ENCODE results near the gene CACNA1C.

Gene CACNA1C

DNA sequence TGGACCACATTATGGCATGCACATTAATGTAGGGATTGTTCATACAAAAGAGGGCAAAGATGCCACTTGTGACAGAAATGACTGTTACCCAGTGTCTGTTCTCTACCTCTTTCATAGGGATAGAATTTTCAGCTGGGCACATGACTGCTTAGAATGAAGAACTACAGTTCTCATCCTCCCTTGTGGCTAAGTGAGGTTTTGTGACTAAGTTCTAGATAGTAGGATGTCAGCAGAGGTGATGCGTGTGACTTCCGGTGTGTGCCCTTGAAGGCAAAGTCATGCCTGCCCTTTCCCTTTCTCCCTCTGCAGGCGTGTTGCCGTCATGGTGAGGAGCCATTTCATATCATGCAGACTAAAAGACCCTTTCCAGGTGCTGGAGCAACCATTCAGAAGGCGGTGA is 99.3 kb downstream of the CACNA1C start:
- intact Hi-C loops (cut with DNase I), result no loop called here
- DNase-seq, result no peak

GRCh38 chr12:2154050-2154449 is 101.3 kb downstream of the CACNA1C start:
- intact Hi-C loops (cut with DNase I), result no loop called here
- no peak for DNase-seq

GRCh38 chr12:2154521-2154920 is 101.7 kb downstream of the CACNA1C start:
- intact Hi-C loops (cut with DNase I), result no loop called here
- DNase-seq, result peak in 16 of 42 donors; percentile 7 to 63 (median 38)

GRCh38 chr12:2156333-2156732 is 103.5 kb downstream of the CACNA1C start:
- intact Hi-C loops (cut with DNase I), result no loop called here
- no peak for DNase-seq

DNA sequence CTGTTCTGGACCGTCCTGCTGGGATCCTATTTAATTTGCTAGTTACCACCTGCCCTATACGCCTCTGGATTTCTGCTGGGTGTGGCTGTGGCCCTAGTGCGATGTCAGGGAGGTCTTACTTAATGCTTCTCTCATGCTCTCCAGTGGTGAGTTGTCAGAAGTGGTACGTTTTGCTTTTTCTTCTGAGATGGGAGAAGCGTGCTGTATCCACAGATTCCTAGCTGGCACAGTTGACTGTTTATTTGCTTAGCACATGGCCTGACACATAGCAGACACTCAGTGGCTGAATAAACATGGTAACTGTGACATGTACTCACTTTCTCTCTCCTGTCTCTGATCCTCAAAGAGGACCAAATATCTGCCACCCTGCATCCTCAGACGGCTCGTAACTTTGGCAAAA is 107.3 kb downstream of the CACNA1C start:
- intact Hi-C loops (cut with DNase I), result no loop called here
- DNase-seq, result no peak

DNA sequence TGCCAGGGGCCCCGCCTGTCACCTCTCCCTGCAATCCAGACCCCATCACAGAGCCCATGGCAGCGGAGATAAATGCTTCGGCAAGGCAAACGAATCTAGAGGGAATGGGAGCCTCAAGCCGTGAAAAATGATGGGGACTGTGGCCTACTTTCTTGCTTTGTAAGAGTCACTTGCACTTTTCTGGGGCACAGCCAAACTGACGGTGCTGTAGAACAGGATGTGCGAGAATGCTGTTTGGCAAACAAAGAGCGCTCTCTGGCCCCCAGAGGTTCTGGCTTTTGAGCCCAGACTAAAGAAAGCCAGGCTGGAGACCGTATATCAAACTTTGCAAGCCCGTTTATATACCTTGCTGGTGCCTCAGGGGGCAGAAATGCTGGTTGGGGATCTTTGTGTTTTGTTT is 108.7 kb downstream of the CACNA1C start:
- DNase-seq, result peak in 14 of 42 donors; percentile 10 to 64 (median 34)
- intact Hi-C loops (cut with DNase I), result no loop called here

- DNase-seq, result peak in 18 of 42 donors; percentile 19 to 77 (median 40)
- intact Hi-C loops (cut with DNase I), result no loop called here
Observed at GRCh38 chr12:2163177-2163941, 110.6 kb downstream of the CACNA1C start.

DNA sequence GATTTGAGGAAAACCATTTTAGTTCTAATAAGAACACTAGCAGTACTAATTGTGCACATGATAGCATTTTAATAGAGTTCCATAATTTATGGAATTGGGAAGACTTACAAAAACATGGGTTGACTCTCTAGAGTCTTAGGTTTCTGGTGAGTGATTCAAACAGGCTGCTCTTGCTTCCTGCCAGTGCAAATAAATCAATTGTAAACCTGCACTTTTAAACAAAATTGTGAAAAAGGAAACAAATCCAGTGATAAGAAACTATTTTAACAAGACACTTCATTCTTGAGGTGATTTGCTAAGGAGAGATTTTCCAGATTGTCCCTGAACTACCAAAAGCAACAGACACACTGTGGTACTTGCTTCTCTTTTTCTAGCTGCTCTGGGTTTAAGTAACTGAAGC is 112.2 kb downstream of the CACNA1C start:
- DNase-seq, result no peak
- intact Hi-C loops (cut with DNase I), result no loop called here

GRCh38 chr12:2165927-2166326 is 113.1 kb downstream of the CACNA1C start:
- intact Hi-C loops (cut with DNase I), result no loop called here
- DNase-seq, result no peak

GRCh38 chr12:2166696-2167095 is 113.9 kb downstream of the CACNA1C start:
- peak in 32 of 42 donors; percentile 22 to 83 (median 52) for DNase-seq
- intact Hi-C loops (cut with DNase I), result no loop called here

- intact Hi-C loops (cut with DNase I), result no loop called here
- DNase-seq, result no peak
Observed at GRCh38 chr12:2167231-2167630, 114.4 kb downstream of the CACNA1C start.

DNA sequence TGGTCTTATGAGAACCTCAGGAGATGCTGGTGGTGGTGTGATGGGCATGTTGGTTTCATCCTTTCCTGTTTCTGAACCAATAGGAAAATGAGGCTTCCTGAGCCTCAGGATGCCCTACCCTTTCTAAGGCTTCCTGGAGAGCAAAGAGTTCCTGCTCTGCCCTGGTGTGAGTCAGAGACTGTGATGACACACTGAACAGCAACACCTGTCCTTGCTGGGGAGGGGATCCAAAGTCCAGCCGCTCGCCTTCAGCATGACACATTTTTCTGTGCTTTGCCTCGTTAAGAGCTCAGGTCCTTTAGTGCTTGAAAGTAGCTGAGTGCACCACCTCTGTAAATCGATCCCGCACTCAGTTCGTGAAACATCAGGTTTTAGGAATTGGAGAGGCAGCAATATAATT is 116.0 kb downstream of the CACNA1C start:
- DNase-seq, result no peak
- intact Hi-C loops (cut with DNase I), result no loop called here

DNA sequence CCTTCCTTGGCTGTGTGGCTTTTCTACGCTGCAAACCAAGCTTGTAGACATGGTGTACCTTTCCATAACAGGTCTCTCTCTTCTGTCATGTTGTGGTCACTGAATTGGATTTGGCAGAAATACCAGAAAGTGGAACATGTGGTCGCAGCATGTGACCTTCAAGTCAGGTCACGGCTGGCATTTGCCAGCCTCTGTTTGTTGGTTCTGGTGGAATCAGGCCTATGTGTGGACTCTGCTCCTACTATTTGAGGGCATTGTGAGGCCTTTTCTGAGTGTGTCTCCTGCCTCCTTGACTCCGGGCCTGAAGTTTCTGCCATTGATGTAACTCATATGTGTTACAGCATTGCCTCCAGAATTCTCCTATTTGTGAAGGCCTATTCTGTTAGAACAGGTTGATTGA is 116.7 kb downstream of the CACNA1C start:
- no peak for DNase-seq
- intact Hi-C loops (cut with DNase I), result no loop called here

DNA sequence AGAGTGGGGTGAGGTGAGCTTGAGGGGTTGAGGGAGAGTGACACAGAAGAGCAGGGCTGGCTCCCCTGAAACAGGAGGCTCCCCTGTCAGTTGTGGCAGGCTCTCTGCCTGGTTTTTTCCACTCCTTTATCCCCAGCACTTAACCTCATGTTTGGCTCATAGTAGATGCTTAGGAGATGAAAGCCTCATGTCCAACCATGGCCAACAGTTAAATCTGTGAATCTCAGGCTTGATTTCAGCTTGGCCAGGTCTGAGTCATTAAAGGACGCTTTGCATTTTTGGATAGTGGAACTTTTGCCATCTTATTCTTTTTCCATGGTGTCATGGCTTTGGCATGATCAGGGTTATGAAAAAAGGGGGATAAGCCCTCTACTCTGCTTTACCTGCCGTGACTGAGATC is 117.2 kb downstream of the CACNA1C start:
- intact Hi-C loops (cut with DNase I), result no loop called here
- no peak for DNase-seq

DNA sequence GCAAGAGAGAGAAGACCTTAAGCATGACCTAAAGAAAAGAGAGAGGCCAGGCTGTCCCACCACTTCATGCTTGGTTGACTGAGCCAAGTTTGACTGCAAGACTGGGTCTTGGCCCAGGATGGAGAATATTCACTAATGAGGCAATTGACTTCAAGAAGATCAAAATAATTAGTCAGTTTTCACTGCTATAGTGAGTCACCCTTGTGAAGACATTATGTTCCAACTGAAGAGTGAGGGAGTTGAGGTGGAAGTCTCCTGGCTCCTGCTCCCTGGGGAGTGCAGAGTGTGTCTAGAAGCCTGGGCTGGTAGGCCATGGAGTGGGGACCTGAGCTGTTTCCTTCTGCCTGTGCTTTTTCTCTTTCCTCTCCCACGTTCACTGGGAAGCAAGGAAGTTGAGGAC is 117.6 kb downstream of the CACNA1C start:
- peak in 11 of 42 donors; percentile 15 to 56 (median 31) for DNase-seq
- intact Hi-C loops (cut with DNase I), result no loop called here

DNA sequence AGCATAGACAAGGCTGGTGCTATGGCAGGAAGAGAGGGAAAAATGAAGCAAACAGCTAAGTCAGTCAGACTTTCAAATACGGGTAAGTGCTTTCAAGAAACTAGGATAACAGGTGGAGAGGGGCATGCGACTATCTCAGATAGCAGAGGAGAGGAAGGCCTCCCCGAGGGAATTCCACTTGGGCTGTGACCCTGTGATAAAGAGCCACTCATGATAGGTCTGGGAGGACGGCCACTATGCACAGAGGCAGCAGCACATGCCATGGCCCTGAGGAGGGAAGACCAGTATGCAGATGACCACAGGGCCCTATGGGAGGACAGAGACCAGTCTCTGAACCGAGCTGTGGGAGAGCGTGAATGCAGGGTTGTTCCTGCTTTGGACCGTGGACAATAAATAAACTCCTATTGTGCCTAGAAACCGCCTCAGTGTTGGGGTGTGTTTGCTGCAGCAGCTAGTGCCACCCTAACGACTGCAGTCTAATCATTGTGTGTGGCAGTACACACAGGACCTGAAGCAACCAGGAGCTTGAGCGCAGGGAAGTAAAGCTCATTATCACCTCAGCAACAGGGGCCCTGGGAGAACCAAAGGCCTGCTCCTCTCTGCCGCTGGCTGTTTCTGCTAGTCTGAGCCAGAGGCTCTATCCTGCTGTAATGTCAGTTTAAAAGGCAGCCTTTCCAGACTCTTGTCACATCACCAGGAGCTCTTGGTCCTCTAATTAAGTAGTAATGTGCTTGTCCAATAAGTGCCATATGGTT is 119.1 kb downstream of the CACNA1C start:
- DNase-seq, result no peak
- intact Hi-C loops (cut with DNase I), result no loop called here

DNA sequence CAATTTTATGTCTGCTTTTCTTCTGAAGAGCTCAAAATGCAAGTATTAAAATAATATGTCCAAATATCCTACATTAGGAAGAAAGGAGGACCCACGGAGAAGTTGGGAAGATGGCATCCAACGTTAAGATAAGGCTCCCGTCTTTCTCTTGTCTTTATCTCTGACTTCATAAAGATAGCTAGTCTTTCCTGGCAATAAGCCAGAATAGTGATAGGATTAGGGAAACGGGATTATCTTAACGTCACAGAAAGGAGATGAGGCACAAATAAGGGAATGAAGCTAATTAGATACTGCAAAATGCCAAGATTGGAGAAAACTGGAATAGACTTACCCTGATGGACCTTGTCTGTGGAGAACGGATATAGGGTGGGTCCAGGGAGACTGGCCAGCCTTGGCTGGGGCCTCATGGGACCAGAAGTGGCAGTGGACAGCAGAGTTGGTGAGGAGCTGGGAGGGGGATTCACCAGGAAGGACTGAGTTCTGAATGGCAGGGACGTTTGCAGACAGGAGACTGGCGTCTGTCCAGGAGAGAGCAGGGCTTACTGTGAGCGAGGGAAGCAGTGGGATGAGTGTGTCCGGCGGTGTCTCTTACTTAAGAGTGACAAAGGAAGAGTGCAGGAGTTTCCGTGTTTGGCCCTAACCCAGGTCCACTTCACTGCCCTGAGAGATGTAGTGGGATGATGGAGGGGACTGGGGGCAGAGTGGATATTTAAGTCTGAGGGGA is 119.9 kb downstream of the CACNA1C start:
- DNase-seq, result no peak
- intact Hi-C loops (cut with DNase I), result no loop called here

DNA sequence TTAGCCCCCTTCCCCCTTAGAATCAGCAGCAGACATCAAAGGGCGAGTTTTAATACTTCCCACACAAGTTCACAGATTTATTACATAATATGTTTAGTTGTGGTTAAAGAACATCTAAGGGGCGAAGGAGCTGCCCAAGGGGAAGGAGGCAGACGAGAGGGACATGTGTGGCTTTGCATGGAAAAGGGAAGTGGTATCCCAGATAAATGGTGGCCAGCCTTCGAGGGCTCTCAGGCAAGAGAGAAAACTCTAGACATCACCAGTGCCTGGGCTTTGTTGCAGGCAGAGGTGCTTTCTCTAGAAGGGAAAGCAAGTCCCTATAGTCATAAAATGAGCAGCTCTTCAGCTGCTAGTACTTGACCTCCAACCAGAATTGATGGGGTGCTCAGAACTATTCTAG is 121.2 kb downstream of the CACNA1C start:
- DNase-seq, result no peak
- intact Hi-C loops (cut with DNase I), result no loop called here

DNA sequence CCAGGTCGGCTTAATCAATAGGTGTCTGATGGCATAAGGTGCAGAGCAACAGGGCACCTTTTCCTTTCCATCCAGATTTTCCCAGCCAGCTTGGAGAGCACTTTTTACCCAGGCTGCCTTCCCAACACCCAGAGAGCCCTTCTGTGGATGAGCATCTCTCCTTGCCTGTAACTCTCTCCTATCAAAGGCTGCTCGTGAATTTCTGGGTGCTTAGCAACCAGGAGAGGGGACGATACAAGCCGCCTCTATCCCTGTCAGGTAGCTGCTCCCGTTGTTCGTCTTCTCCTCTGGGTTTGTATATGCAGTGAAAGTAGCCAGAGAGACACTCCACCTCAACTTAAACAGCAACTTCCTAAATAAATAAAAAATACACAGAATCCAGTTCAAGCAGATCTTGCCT is 124.2 kb downstream of the CACNA1C start:
- intact Hi-C loops (cut with DNase I), result no loop called here
- DNase-seq, result peak in 11 of 42 donors; percentile 9 to 69 (median 31)

DNA sequence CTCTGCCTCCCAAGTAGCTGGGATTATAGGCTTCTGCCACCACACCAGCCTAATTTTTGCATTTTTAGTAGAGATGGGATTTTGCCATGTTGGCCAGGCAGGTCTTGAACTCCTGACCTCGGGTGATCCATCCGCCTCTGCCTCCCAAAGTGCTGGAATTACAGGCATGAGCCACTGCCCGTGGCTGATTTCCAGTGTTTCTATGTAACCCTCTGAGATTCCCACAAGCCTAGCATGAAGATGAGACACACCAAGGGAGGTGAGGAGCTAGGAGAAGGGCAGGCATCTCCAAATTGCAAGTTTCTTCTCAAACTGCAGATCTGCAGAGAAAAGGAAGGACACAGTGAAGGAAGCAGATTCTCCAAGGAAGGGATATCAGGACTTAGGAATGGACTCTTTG is 125.0 kb downstream of the CACNA1C start:
- DNase-seq, result no peak
- intact Hi-C loops (cut with DNase I), result no loop called here

Data from head of caudate nucleus (tissue), 42 donors.